Stimulated activated CD8-positive, alpha-beta memory T cell treated with anti-CD3 and anti-CD28 coated beads, Interleukin-12 subunit alpha, Interleukin-12 subunit beta, amount 100 ng/mL, for 1 hour (primary cell): ENCODE data around the gene DAB2.

Source experiments
- DNase-seq: peaks from one replicate; pipeline ENCODE4 v3.0.0-alpha.2; 2020; ENCODE audit warnings: low read depth

Gene DAB2

DNA sequence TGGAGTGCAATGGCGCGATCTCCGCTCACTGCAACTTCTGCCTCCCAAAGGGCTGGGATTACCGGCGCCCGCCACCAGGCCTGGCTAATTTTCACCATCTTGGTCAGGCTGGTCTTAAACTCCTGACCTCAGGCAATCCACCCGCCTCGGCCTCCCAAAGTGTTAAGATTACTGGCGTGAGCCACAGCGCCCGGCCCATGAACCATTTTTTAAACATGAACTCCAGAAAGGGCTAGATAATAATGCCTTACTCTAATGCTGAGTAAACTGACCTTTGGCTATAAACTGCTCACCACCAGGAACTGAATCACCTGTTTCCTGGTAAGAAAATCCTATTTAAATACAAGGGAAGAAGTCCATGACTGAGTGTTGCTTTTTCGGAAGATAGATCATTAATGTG is 23.2 kb upstream of the DAB2 start:
- DNase-seq = no peak

DNA sequence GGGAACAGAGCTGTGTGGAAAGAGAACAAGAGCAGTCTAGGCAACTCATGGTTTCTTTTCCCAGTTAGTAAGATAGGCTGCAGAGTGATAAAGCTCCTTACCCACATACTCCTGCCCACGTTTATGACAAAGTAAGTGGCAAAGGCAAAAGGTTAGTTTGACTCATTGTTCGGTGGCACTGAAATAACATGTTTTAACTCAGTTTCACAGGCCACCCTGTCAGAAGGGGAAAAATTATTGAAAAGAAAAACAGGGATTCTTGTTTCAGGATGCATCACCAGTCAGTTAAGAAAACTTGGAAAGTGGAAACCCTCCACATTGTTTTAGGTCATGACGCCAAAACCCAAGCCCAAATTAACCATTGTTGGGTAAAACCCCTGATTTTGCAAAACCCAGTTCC is 22.3 kb upstream of the DAB2 start:
- no peak for DNase-seq

DNA sequence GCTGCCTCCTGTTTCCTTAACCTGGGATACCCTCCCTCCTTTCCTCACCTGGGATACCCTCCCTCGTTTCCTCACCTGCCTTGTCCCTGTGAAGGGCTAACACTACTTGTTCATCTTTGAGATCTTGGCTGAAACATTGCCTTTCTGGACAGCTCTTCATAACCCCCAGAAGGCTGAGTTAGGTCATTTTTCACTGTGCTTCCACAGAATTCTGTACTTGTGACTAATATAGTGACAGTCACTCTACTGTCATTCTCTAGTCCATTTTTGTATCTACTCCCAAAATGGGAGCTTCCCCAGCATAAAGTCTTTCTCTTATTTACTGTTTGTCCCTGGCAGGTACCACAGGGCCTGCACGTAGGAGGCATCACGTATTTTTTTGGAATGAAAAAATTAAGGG is 21.5 kb upstream of the DAB2 start:
- no peak for DNase-seq

DNA sequence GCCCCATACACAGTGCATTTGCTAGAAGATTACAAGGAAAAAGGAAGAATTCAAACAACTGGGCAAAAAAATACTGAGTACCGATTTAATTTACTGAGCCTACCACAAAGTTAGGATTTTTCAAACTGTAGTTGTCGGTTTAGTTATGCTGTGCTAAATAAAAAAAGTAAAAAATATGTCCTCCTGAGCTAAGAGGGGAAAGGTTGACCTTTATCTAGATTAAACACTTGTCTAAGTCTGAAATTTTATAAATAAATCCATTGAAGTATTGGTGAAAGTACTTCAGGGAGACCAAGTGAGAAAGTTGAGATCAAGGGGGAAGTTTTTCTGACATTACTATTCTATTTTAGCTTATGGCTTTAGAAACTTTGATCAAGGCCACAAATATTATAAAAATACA is 19.1 kb upstream of the DAB2 start:
- no peak for DNase-seq

DNA sequence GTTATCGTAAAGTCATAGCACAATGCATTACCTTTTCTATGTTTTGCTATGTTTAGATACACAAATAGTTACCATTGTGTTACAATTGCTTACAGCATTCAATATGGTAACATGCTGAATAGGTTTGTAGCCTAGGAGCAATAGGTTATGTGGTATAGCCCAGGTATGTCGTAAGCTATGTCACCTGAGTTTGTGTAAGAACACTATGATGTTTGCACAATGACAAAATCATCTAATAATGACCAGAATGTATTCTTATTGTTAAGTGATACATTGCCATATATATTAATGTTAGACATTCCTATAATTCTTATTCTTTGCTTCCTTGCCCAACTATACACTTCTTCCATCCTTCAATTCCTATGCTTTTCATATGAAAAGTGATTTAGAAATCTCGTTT is 18.2 kb upstream of the DAB2 start:
- DNase-seq = no peak

DNA sequence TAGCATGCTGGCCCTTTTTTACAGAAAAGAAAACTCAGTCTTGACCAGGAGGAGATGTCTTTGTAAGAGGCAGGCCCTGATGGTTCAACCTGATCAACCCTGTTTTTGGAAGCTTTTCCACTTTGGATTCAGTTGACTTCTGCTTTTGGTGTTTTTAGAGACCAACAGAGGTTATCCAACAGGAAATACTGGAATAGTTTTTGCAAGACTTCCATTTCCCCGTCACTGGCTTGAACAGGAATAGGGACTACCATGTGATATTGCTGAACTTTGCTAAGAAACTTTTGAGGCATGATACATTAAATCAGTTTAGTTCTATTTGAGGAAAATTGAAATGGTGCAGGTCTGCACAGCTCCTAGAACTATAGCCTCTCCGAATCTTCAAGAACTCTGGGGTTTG is 17.1 kb upstream of the DAB2 start:
- DNase-seq = no peak

DNA sequence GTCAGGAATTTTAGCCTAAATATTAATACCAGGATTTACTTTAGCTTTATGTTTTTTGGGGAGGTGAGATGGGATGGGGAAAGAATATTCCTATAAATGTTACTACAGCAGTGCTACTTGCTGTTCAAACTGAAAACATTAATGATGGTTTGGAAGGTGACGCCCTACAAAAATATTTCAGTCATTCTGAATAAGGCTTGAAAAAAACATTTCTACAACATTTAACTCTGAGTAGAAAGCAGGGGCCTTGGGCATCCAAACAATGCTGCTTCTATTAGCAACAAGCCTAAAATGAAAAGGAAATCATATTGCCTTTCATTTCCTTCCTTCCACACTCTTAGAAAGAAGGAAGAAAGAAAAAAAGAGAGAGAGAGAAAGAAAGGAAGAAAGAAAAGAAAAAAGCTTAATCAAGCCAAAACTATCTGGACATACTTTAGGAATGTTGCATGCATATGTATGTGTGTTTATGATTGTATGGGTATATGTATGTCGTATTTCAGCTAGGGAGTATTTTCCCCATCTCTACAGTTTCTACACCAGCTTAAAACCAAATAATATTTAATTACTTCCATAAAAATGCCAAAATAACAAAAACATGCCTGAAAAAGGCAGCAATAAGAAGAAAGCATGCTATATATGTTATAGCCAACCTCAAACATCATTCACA is 16.3 kb upstream of the DAB2 start:
- no peak for DNase-seq

DNA sequence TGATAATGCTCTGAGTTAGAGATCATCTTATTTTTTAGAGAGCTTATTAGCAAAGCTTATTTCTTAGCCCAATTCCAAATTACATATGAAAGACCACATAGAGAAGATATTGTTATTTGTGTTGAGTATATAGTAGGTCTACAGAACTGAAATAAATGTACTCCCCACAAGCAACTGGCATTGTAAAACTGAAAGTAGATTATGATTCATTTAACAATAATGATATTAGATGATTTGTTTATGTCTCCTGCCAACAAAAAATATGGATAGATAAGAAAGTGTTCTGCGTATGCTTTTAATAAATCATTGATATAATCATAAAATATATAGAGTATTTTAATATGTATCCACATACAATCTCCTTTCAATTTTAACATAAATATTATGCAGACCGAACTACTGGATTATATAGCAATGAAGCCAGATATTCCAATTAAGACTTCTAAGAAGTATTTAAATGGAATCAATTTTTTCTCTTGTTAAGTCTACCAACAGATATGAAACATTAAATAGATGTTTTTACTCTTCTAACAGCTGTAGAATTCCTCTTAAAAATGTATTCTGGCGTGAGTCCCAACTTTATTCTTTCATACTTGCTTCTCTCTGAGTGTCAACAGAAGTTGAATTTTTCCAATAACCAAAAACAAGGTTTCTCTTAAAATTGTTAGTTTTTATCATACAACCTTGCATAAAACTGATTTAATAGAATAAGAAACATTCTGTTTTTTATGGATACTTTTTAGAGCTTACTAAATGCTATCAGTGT is 15.6 kb upstream of the DAB2 start:
- no peak for DNase-seq

DNA sequence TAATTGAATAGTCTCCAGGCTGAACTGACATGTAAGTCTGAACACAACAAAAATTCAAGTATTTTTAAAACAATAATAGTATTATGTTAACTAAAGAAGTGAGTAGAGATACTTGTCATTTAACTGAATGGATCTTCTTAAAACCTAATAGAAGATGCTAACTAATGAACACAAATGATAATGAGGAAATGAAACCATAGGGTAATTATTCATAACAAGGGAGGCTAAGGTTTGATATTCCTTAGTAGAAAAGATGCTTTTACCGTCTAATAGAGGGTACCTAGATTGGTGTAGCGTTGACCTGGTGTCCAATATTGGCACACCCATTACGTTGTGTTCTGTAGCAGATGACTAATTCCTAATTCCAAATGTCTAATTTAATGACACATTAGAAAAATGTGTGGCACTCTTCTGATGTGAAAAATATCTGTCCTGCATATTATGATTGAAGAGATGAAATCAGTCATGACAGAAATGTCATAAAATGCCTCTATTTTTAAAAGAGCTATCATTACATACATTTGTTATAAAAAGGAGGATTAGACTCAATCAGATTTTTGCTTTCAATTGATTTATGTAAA is 14.9 kb upstream of the DAB2 start:
- DNase-seq = no peak

DNA sequence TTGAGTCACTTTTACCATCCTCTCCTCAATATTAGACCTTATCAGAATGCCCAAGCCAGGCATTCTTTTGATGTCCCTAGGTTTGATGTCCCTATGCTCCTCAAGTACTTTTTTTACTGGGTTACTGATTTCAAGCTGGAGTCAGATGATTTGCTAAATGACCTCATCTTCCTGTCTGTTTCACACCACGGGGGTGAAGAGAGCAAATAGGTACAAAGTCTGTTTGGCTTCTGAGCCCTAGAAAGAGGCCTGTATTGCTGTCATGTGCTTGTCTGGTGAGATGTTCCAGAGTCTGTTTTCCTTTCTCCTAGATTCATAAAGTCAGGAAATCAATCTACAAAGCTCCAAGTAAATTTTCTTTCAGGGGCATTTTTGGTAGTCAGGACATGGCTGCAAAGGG is 12.7 kb upstream of the DAB2 start:
- no peak for DNase-seq

DNA sequence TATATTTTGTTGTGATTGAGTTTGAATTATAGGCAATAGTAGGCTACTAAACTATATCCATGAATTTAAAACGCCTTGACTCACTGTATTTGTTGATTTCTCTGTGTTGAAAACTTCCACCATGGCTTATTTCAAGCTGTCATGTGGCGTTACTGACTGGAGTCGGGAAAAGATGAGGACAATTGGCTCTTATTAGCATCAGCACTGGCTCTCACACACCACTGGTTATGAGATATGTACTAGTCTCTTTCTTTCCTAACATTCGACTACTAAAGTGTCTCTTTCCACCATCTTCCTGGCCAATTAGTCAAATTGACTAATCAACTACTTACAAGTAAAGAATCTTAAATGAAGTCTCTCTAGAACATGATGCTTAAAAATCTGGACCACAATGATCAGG is 9.1 kb upstream of the DAB2 start:
- DNase-seq = no peak

DNA sequence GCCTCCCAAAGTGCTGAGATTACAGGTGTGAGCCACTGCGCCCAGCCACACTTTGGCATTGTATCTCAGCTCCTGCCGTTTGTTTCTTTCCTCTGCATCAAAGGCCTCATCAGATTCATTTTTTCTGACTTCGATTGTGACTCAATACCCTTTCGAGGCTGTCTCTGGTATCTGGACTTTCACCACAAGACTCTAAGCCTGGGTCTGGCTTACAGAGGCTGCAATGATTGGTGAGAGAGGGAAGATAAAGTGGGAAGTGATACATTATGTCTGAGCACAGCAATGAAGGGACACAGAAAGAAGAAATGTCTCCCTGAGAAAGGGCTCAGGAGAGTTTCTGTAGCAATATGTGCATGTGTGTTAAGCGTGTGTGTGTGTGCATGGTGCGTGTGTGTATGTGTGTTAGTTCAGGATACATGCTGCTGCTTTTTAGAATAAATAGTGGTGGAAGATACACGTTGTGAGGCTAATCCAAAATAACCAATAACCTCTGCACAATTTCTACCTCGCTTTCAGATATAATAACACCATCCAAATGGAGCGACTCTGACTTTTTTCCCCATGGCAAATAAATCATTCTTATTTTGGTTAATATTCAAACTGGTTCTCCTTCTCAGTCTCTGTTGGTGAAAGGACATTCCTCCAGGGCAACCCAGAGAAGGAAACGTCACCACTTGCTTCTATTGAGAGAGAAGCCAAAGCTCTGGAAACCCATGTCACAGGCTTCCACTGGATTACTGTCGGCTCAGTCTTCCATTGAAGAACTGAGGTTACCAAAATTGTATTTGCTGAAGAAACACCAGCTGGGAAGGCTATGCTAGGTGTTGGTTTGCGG is 8.1 kb upstream of the DAB2 start:
- DNase-seq = no peak

DNA sequence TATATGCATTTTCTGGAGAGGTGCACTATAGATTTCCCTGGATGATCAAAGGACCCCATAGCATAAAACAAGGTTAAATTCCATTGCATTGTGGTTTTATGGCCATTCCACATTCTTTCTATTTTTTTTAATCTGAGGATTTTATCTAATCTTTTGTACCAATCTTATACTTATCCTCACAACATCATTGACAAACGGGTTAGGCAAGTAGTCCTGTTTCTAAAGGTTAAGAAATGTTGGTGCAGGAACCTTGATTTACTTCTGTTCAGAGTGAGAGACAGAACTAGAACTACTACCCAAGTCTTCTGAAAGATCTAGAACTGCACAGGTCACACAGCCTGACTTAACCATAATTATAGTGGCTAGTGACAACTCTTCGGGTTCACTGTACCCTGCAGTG is 5.7 kb upstream of the DAB2 start:
- no peak for DNase-seq

DNA sequence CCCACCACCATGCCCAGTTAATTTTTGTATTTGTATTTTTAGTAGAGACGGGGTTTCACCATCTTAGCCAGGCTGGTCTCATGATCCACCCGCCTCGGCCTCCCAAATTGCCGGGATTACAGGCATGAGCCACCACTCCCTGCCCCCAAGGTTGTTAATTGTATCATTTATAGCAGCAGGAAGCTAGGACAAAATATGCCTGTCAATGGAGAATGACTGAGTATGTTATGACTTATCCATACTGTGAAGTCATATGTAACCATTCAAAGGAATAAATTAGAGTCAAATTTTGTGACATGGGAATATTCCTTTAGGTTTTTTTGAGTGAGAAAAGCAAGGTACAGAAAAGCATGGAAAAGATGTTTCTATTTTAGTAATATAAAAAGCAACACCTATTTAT is 3.9 kb upstream of the DAB2 start:
- no peak for DNase-seq

DNA sequence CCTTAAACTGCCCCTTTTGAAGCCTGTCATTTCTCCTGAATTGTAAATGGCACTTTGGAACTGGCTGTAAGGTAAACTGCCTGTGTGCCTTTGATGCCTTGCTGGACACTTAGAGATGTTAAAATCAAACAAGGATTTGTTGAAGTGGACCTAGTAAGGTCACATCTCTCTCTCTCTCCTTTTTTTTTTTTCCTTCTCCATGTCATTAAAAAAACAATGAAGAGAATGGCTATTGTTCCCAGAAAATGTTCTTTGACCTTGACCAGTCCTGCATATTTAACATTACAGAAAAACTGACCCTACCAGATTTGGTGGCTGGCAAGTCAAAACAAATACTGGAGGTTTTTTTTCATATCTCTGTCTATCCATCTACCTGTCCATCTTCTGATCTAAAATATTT is 2.9 kb upstream of the DAB2 start:
- no peak for DNase-seq

DNA sequence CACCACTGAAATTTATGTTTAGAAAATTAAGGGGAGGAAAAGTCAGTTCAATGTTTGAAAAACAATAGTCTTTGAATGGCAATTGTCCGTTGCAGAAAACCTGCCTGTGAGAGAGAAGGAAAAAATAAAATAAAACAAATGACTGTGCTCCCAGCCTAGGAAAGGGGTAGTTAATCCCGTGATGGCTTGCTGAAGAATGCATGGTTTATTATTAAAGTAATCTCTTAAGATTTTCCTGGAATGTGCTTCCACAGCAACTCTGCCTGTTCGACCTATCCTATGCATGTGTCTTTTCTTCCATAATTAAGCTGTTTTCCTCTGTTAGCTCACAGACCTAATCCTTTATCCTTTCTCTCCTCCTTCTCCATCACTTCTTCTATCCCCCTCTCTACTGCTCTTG is 2.4 kb upstream of the DAB2 start:
- DNase-seq = no peak

DNA sequence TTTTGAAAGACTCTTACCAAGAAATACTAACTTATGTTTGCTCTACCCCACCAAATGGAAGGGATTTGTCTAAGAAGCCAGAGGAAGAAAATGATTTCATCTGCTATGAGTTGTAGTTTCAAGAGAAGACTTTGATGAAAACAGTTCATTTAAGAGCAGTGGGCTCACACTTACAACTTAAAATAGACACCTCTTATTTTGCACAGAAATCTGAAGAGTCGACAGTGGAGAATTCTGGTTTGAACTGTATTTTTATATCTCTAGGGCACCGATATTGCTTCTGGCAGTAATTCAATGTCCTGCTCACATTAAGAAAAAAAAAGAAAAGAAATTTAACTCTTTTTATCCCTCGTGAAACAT is 1.9 kb upstream of the DAB2 start:
- DNase-seq = no peak

DNA sequence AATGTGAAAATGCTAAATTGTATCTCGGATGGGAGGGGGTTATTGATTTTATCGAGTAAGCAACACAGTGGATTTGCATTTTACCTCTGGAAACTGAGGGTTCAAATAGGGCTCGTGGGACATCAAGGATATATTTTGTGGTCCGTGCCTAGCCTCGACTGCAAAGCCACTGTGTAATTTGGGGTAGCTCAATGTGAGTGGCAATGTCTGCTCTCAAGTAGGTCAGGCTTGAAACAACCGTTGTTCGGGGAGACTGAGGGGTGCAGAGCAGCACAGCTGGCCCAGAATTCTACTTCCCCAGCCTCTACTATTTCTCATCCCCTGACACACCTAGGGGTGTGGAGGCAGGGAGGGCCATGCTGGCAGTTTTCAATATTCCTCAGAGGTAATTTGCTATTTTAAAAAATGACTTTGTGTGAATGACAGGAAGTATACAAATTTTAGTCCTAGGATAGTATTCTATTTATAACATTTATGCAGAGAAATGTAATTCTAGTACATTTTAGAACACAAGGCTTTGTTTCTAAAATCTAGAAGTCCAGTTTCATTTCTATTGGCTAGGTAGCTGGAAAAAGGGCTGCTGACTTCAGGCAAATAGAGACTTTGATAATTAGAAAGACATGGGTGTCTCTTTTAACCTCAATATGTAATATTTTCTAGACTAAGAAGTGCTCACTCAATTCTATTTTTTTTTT is 1.4 kb upstream of the DAB2 start:
- DNase-seq = no peak

DNA sequence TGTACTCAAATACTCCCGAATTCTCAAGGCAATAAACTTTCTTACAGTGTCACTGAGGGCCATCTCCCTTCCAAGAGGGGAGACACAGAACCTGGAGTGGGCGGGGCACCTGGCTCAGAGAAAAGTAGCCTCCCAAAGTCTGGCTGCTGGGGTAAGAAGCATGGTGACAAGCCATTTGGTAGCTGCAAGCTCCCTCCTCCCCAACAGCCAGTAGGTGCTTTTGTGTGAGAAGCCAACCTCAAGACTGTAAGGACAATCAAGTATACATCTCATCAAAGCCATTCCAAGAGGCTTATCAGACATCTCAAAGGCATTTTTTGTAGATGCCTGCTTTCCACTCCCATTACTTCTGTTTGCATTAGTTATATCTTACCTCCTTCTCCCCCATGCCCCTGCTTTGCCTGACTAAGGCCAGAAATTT is 1.4 kb downstream of the DAB2 start:
- no peak for DNase-seq

DNA sequence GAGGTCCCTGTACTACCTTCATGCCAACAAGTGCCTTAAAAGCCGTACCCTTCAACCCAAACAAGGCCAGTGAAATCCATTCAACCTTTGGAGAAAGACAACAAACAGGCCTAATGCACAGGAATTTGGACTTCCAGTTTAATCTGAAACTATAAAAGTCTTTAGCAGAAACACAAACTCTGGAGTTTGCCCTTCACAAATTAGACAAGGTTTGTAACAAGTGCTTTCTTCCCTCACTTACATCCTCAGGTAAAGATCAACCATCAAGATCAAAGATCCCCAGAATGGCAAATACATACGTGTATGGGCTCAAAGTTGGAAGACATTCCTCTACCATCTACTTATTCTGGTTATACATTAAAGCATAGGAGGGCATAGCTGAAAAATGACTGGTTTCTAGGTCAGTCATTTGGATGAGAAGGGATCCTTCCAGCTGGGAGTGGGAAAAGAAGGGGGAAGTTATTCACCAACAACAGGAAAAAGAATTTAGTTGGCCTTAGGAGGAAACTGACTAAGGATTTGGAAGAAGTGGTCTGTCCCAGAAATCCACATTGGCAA is 2.0 kb downstream of the DAB2 start:
- DNase-seq = no peak

DNA sequence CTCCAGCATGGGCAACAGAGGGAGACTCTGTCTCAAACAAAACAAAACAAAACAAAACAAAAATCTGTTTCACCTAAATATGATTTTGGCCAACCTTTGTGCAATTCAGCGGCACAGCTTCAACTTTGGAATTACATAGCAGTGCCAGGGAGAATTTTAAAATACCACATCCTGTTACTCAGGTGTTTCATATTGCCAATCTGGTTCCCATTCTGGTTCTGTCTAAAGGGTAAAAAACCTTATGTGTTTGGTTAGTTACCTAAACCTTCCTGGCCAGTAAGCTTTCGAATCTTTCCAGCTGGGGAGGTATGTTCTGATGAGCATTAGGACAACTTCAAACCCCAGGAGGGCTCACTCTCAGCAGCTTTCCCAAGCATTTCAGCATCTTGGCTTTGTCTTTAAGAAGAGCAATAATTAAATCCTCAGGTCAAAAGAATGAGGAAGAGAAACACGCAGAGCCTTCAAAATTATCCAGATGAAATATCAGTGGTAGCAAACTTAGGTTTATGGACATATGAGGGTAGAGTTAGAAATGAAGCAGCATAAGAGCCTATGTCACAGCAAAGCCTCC is 2.7 kb downstream of the DAB2 start:
- no peak for DNase-seq
